ENCODE measurements around the gene R3HDML.

DNA sequence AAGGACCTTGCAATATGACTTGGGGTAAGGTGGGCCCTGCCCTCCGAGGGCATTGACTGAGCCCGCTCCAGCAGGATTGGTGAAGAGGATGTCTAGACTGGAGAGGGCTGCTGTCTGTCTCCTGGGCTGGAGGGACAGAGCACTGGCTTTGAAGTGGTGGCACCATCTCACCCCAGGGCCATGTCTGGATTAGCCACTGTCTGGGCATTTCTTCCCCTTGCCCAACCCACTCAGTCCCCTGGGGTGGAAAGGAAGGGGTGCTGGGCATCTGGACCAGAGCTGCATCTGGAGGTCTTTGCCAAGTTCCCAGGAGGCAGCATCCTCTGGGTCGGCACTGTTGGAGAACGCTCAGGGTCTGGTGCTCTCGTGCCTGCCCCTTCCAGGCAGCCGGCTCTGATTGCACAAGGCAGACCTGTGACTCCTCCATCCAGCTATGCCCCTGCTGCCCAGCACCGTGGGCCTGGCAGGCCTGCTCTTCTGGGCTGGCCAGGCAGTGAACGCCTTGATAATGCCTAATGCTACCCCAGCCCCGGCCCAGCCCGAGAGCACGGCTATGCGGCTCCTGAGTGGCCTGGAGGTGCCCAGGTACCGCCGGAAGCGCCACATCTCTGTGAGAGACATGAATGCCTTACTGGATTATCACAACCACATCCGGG, at the start of gene R3HDML:
- TF ChIP-seq POLR2AphosphoS5 (IDR thresholded peaks at IDR 0.05) (no peak), EP300 (IDR thresholded peaks at IDR 0.05) (no peak)

Measured in upper lobe of left lung (tissue), 4 donors.